GM18907 (cell line): ENCODE results near the gene TLL1.

Source experiments
- ATAC-seq: cut with Tn5 transposase; IDR thresholded peaks from one replicate; pipeline ENCODE4 v1.9.1; 2021; ENCODE audit warnings: mild to moderate bottlenecking, moderate library complexity; ENCODE audit not compliant: unreplicated experiment

Gene TLL1

GRCh38 chr4:165970703-165971420 is 97.8 kb downstream of the TLL1 start:
- ATAC-seq: no peak

DNA sequence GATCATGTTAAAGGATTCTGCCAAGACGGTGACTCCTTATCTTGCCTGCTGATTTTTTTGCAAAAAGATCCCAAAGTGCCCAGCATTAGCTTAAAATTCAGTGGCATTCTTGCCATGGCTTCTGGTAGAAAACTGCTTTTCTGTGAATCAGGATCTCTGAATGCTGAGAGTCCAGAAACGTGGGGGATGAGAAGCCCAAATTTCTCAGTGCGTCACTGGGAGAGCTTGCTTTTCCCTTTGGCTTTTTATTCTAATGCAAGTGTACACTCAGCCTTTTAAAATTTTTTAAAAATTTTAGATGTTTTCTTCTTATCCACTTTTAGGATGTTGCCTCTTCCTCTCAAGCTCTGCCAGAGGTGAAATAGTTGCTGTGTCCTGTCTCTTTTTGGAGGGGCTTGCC is 98.4 kb downstream of the TLL1 start:
- no peak for ATAC-seq

GRCh38 chr4:165971933-165972332 is 98.9 kb downstream of the TLL1 start:
- no peak for ATAC-seq

DNA sequence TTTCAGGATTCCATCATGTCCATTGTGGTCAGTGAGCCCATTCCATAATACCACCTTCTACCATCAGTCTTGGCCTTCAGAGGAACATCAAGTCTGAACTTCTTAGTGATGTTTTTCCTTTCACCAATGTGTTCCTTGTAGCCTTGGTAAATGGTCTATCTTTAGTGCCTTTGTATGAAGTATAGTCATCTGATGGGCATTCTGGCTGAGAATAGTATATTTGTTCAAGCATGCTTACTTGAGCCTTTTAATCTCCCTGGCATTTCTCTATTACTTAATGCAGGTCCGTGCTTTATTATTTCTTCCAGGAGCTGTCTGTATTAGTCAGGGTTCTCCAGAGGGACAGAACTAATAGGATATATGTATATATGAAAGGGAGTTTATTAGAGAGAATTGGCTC is 99.7 kb downstream of the TLL1 start:
- no peak for ATAC-seq

- ATAC-seq: no peak
Observed at GRCh38 chr4:165982934-165983333, 109.9 kb downstream of the TLL1 start.

DNA sequence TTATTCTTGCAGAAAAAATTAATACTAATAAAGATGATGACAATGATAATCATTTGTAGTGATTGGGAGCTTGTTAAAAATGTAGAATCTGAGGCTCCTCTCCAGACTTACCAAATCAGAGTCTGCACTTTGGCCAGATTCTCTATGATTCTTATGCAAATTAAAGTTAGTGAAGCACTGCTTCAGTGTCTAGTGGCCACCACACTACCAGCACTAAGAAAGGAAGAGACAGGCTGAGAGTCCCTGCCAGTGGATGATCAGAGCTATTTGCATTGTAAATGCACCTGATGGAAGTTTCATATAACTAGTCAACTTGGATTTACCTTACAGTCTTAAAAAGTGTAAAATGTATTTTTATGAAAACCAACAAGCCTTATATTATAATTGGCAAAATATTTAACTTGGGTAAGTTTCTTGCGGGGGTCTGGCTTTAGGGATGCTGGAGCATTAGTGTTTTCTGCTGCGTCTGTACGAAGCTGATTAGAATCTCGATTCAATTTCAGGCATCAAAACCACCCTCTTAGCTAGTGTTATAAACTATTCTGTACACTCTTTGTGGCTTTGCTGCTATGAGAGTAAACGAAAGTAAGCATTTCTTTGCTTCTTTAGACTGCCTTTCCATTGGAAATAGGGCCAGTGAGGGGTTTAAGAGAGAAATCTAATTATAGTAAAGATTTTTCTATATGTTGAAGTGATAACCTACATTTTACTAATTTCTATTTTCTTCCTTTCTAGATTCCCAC is 114.1 kb downstream of the TLL1 start:
- no peak for ATAC-seq

DNA sequence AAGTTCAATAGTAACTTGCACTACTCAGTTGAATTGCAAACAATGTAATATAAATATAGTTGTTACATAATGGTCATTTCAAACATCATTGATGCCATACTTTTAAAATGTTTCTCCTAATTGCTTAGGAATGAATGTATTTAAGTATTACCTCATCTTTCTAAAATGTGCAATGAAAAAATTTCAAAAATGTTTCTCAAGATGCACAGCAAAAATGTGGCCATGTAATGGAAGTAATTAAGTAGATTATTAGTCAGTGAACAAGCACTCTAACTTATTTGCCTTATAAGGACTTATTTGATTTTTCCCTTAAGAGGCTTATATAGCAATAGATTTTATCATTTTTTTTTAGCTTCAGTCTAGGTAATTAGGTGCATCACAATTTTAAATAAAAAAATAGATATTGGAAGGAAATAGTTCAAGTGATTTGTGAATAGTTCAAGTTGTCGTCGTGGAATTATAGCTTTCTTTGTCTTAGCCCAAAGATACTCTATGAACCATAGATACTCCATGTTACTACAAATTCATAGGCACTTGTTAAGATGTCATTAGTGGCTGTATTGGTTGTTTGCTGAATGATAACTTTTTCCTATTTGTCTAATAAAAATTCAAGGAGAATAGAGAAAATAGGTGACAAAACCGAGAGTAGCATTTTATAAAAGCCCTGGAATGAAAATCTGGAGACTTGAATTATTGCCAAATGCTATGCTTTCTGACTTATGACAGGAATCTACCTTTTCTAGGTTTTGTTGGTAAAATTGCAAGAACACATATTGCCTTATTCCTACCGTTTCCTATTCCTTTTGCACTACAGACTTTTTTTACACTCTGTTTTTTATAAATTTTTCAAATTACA is 118.5 kb downstream of the TLL1 start:
- ATAC-seq: no peak

GRCh38 chr4:165992283-165992682 is 119.2 kb downstream of the TLL1 start:
- no peak for ATAC-seq

DNA sequence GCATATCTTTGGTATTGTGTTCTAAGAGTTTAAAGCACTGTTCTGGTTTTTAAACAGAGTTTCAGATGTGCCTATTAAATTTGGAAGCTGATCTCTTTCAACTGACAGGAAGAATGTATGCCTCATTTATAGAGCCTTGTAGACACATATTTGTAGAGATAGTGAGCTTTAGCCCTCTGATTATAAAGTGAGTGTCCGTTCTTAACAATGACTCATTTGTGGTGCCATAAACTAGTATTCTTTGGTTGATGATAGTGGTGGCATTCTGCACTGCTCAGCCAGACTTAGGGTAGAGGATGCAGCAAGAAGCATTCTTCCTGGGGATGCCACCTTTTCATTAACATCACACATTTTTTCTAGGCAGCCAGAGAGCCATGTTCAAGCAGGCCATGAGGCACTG is 121.7 kb downstream of the TLL1 start:
- no peak for ATAC-seq

GRCh38 chr4:166003811-166004210 is 130.8 kb downstream of the TLL1 start:
- ATAC-seq: no peak

GRCh38 chr4:166006217-166006616 is 133.2 kb downstream of the TLL1 start:
- ATAC-seq: no peak

- no peak for ATAC-seq
Observed at GRCh38 chr4:166008510-166008909, 135.5 kb downstream of the TLL1 start.

GRCh38 chr4:166012129-166013030 is 139.3 kb downstream of the TLL1 start:
- no peak for ATAC-seq

- ATAC-seq: no peak
Observed at GRCh38 chr4:166014411-166014810, 141.4 kb downstream of the TLL1 start.

DNA sequence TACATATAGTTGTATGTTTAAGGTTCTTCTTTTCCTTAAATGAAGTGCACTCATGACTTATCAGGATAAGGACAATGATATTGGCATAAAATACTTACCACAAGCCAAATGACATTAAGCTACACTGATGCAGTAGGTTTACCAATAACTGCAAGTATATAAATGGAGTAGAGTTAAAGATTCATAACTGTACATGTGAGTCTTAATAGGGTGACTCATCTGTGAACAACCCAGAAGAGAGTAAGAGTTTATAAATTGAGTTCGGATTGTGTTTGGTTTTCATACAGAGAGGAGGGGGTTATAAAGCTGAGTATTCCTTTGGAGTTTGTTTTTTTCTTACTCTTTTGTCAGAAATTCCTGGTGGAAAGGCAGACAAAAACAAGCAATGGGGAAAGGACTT is 144.8 kb downstream of the TLL1 start:
- no peak for ATAC-seq

- no peak for ATAC-seq
Observed at GRCh38 chr4:166019441-166020220, 146.6 kb downstream of the TLL1 start.

DNA sequence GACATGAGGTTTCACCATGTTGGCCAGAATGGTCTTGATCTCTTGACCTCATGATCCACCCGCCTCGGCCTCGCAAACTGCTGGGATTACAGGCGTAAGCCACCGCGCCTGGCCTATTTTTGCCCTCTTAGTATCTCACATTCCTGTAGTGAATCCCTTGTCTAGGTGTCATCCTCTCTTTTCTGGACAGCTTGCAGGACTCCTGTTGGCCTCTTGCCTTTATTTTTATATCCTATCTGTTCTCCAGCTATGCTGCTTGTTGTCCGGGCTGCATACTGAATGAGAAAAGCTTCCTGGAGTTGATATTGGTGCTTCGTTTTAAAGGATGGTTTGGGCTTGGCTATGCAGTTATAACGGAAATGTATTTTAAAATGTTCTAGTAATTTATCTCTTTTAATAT is 148.6 kb downstream of the TLL1 start:
- ATAC-seq: no peak

DNA sequence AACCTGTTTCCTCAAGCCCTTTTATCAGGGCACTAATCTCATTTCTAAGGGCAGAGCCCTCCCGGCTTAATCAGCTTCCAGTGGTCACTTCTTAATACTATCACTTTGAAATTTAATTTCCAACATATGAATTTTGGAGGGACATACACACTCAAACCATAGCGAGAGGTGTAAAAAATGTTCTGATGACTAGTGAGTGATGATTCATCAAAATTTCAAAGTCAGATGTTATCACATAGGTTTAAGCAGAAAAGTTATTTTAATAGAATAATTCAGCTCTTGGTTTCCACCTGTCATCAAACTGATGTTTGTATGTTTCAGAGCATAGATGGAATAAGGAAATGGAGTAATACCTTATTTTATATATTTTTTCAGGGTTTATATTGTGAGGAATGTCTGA is 161.9 kb downstream of the TLL1 start:
- no peak for ATAC-seq

DNA sequence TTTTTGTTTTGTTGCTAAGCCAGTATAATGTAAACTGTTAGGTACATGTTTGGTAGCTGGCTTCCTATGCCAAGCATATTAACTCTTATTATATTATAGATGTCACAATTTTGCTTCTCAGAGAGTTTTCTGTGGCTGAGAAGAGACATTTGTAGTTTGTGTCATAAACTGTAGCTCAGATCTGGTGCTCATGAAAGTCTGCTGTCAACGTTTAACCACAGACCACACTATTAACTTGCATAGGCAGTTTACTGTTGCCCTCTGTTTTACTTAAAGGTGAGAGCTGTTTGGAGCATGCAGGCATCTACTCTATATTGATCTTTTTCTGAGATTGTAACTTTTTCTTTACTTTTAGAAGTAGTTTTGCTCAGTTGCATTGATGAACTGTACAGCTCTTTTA is 166.8 kb downstream of the TLL1 start:
- no peak for ATAC-seq

DNA sequence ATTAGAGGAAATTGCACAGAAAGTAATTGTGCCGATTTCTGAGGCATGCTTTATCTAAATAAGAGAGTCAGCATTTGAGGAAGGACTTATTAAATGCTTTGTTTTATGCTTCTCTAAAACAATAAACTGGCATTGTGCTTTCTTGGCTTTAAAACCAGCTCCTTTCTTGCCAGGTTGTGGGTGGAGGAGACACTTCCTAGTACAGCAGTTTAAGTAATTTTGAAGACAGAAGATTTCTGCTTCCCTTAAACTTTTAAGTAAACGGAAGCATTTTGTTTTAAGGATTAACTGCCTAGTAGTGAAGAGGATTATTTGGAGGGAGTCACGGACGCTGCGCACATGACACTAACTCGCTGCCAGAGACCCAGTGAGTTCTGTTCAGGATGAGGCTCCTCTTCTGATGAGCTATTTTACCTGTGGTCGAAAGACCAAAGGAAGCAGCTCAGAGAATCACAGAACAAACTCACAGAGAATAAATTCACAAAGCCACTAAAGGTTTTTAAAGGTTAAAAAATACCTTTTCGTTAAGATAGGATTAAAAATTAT is 169.5 kb downstream of the TLL1 start:
- ATAC-seq: no peak
